AG08395 (cell line): ENCODE data around the gene CAMLG.
A peak's percentile ranks its signal among the peaks of the same experiment; 100 is the strongest.
"Not testable (repeated sequence)": the region's sequence is repeated elsewhere in the genome, so short reads cannot be mapped to it uniquely, and the experiment has no call there.

Experiments
- DNase-seq: peaks from one replicate; pipeline ENCODE4 v3.0.0; 2012; ENCODE audit warnings: mixed read lengths, low spot score

Gene CAMLG

DNA sequence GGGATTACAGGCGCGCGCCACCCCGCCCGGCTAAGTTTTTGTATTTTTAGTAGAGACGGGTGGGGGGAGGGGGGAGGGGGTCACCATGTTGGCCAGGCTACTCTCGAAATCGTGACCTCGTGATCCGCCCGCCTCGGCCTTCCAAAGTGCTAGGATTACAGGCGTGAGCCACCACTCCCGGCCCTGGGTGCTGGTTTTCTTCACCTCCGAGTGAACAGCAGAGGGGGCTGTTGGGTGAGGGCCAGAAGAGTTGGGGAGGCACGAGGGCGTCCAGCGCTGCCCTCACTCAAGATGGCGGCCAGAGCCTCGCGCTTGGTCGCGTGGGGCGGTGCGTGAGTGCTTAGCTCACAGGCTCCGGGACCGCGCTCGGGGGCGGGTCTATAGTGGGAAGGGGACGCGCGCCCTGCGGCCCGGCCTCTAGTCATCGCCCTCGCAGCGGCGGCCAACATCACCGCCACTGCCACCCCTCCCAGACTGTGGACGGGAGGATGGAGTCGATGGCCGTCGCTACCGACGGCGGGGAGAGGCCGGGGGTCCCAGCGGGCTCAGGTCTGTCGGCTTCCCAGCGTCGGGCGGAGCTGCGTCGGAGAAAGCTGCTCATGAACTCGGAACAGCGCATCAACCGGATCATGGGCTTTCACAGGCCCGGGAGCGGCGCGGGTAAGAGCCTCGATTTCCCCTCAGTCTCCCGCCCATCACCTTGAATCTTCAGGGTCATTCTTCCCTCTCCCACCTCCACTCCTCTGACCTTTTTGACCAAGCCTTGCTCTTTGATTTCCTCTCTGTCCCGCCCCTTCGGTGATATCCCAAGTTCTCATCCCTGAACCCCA lies at the start of gene CAMLG:
TSS of gene CAMLG (plus strand) at position 416 of the 830 bp plus-strand sequence. CDS start at position 489, 73 bp downstream.
- DNase-seq, result peak; percentile 95

DNA sequence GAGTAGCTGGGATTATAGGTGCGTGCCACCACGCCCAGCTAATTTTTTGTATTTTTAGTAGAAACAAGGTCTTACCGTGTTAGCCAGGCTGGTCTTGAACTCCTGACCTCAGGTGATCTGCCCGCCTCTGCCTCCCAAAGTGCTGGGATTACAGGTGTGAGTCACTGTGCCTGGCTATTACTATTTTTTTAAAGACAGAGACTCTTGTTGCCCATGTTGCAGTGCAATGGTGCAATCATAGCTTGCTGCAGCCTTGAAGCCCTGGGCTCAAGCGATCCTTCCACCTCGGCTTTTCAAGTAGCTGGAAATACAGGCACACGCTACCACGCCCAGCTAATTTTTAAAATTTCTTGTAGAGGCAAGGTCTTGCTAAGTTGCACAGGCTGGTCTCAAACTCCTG lies 48.2 kb upstream of the CAMLG start:
- not testable (repeated sequence) for DNase-seq

DNA sequence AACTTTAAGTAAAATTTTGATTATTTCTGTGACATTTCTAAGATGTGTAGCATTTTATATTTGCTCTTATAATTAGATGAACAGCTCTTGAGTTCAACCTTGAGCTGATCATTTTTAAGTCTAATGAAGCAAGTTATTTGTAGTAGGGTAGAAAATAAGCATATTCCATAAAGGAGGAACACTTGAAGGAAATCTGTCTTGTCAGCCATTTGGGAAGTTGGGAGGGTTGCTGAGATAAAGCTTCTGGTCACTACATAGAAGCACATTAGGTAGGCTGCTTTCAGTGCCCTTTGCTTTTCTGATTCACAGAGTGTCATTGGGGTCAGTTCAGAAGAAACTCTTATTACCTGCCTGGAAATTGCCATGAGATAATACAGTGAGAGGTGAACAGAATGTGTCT lies 45.6 kb upstream of the CAMLG start:
- no peak for DNase-seq

DNA sequence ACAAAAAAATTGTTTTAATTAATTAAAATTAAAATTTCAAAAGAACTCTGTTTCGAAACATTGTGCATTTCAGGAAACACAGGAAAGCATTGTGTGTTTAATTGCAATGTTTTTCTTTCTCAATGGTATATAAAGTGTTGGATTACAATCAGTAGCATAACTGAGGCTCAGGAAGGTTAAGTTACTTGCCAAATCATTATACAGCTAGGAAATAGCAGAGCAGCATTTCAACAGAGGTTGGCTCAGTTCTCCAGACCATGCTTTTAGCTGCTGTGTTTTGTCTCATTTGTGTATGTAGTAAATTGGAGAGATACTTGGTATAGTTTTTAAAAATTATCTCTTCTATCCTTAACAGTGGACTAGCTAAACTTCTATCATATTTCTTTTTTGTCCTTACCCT lies 30.0 kb upstream of the CAMLG start:
- no peak for DNase-seq

DNA sequence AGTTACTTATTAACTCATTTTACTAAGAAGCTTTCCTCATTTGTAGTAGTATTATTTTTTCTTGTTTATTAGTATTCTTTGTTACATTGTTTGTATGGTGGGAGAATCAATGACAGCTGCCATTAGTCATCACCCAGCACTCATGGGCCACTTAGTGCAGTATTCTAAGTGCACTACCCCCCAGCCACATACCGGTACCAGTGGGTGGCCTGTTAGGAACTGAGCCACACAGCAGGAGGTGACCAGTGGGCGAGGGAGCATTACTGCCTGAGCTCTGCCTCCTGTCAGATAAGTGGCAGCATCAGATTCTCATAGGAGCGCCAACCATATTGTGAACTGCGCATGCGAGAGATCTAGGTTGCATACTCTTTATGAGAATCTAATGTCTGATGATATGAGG lies 24.2 kb upstream of the CAMLG start:
- no peak for DNase-seq

DNA sequence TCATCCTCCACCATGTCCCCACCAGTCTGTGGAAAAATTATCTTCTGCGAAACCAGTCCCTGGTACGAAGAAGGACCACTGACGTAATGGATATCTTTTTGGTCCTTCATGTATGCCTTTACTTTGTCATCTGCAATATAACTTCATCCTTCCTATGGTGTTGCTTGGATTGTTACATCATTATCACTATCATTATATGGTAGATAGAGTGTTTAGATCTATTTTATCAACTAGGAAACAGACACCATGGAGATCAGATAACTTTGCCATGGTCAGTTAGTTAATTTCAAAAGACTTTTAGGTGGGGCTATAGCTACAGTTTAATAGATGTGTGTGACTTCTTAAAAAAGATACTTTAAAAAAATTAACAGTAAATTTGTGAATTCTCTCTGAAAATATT lies 23.8 kb upstream of the CAMLG start:
- DNase-seq, result no peak

DNA sequence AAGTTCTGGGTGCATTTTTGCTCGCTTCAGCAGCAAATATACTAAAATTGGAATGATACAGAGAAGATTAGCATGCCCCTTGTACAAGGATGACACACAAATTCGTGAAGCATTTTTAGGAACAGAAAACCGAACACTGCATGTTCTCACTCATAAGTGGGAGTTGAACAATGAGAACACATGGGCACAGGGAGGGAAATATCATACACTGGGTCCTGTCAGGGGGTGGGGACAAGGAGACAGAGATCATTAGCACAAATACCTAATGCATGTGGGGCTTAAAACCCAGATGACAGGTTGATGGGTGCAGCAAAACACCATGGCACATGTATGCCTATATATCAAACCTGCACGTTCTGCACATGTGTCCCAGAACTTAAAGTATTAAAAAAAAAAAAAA lies 22.9 kb upstream of the CAMLG start:
- DNase-seq, result not testable (repeated sequence)

DNA sequence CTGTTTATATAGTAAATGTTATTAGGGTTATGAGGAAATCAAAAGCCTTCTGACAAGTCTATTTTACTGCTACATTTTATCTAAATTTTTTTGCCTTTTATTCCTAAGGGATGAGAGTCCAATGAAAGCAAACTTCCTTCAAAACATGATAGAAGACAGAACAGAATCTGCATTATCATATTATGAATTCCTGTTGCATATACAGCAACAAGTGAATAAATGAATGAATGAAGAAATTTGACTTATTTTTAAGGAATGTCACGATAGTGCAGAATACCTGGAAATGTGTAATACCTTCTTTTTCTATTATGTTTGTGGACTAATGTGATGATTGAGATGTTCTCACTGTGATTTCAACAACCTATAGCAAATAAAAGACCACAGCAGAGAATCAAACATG lies 13.5 kb upstream of the CAMLG start:
- no peak for DNase-seq

DNA sequence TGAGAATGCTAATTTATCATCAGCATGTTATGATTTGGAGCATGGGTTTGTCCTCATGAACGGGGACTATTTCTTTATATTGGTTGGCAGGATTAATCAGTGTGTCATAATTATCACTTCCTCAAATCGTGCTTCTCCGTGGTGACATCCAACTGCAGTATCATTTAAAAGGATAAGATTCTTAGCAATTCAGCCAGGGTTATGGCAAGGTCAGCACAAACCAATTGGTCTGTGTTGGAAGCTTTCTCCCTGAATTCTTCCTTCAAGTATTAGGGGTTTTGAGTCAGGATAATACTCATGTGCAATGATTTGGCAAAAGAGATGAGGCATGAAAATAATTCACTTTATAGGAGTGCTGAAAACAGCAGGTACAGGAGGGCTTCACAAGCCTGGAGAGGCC lies 5.5 kb upstream of the CAMLG start:
- DNase-seq, result no peak

DNA sequence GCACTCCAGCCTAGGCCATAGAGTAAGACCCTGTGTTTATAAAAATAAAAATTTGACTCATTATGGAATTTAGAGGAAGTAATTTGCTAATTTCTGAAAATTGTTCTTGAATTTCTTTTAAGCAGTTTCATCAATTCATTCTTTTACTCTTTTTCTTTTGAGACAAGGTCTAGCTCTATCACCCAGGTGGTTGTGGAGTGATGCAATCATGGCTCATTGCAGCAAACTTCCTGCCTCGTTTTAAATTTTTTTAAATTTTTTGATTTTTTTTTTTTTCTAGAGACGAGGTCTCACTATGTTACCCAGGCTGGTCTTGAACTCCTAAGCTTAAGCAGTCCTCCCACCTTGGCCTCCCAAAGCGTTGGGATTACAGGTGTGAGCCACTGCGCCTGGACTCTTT lies 3.1 kb upstream of the CAMLG start:
- no peak for DNase-seq

DNA sequence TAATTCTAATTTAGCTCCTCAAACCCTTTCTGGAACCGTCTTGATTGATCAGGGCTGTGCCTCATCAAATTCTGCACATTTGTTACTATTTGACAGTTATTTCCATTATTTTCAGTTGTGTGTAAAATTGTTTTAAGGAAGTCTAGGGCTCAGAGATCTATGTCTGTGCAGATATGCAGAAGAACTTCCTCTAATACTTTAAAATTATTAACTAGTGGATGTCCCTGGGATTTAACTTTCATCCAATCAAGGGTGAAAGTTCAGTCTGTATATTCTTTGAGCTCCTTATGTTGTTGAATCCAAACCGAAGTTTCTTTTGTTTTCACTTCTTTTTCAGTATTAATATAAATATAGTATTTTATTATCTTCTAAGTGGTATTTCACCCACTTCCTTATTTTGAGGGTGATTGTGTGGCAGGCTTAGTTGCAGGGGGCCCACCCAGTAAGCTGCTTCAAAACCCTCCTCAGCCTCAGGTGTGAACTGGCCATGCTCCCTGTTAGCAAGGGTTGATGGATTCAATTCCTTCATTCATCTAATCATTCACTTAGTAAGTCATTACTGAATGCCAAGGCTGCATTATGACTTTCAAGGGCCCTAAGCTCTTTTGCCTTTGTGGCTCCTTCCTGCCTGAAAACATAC lies 2.1 kb upstream of the CAMLG start:
- DNase-seq, result no peak

DNA sequence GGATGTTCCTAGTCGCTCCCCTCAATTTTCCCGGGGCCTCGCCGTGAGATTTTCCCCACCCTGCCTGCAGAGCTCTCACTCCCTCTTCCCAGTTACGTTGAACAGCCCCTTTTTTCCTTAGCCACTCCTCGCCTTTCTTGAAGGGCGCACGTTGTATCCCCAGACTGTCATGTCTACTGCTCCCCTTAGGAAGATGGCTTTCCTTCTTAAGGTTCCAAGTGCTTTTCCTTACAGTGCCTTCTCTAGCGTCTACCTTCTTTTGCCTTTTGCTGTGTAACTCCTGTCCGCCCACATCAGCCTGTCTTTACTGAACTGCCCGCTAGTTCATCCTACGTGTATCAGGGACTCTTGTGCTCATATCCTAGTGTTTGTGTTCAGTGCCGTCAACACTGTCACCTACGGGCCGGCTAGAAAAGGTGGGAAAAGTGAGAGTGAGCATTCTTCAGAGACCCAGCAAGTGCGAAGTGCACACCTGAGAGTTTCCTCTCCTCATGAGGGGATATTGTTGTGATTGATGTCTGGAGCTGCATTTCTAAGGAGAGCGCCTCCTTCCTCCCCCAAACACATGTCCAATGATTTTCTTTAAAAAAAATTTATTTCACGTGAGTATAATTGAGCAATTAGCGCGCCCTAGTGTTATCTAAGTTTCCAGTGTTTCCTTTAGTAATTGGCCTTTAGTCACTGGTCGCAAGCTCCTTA lies 764 bp downstream of the CAMLG start:
- DNase-seq, result peak; percentile 44

DNA sequence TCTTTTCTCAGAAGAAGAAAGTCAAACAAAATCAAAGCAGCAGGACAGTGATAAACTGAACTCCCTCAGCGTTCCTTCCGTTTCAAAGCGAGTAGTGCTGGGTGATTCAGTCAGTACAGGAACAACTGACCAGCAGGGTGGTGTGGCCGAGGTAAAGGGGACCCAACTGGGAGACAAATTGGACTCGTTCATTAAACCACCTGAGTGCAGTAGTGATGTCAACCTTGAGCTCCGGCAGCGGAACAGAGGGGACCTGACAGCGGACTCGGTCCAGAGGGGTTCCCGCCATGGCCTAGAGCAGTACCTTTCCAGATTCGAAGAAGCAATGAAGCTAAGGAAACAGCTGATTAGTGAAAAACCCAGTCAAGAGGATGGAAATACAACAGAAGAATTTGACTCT lies 2.7 kb downstream of the CAMLG start:
- no peak for DNase-seq

DNA sequence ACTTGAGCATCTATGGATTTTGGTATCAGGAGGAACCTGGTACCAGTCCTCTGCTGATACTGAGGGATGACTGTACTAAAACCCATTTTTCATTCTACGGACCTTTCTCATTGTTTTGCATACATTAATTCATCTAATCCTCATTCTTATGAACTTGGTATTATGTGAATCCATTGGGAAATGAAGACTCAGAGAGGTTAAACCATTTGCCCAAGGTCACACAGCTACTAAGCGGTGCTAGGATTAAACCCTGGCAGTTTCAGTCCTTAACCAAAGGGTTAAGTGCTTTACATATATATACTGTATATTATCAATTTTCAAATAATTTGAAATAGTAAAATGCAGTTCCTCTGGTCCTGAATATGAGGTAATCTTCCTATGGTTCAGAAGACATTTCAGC lies 3.8 kb downstream of the CAMLG start:
- DNase-seq, result no peak

DNA sequence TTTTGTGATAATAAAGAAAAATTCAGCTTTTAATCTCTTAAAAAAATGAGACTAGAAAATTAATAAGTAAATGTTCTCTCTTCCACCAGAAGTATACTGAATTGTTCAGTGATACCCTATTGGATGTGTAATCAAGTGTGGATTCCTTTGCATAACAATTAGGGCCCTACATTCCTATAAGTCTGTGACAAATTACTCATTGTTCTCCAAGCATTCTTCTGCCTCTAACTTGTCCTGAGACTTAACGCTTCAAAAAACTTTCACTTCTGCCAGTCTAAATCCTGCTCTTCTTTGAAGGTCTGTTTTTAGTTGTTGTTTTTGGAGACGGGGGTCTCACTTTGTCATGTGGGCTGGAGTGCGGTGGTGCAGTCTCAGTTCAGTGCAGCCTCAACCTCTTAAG lies 11.1 kb downstream of the CAMLG start:
- DNase-seq, result no peak

DNA sequence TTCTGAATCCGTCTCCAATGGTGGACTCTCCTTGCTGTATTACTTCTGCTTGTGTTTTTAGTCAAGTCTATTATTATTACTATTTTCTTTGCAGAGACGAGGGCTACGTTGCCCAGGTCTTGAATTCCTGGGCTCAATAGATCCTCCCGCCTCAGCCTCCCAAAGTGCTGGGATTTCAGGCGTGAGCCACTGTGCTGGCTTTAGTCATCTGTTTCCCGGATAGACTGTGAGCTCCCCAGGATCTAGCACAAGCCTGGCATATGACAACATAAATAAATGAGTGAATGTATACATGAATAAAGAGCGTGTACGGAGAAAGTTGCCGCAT lies 19.8 kb downstream of the CAMLG start:
- no peak for DNase-seq

DNA sequence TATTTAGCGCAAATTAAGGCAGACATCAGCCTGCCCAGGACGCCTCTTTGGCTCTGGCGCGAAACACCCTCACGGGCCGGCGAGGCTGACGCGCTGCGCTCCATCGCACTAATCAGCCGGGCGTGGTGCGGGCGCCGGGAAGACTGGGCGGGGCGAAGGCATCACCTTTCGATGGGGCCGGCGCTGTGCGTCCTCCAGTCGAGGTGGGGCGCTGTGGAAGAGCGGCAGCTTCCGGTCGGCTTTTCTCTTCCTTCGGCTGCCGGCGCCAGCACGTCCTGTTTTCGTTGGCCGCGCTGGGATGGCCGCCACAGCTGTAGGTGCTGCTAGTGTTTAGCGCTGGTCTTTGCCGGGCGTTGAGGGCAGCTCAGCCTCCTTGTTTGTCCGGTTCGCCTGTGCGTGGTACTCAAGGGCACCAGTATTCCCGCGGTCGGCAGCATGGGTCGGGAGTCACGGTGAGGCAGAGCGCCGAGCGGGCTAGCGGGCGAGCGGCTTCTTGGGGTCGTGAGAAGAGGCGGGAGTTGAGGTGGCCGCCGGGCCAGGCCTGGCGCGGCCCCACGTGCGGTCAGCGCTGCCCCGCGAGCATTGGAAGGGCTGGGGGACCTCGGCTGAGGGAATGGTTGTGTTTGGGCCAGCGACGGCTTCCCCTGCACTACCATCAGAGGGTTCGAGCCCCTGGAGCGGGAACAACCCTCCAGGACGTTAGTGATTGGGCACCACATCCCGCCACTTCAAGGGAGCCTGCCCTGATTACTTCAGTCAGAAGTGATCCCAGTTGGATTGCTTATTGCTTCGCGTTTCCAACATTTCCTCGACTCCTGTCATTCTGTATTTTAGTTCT lies 20.4 kb downstream of the CAMLG start, which contains the start of gene DDX46:
TSS of gene DDX46 (plus strand) at position 276 of the 838 bp plus-strand sequence. CDS start at position 436, 160 bp downstream.
- DNase-seq, result peak; percentile 96

DNA sequence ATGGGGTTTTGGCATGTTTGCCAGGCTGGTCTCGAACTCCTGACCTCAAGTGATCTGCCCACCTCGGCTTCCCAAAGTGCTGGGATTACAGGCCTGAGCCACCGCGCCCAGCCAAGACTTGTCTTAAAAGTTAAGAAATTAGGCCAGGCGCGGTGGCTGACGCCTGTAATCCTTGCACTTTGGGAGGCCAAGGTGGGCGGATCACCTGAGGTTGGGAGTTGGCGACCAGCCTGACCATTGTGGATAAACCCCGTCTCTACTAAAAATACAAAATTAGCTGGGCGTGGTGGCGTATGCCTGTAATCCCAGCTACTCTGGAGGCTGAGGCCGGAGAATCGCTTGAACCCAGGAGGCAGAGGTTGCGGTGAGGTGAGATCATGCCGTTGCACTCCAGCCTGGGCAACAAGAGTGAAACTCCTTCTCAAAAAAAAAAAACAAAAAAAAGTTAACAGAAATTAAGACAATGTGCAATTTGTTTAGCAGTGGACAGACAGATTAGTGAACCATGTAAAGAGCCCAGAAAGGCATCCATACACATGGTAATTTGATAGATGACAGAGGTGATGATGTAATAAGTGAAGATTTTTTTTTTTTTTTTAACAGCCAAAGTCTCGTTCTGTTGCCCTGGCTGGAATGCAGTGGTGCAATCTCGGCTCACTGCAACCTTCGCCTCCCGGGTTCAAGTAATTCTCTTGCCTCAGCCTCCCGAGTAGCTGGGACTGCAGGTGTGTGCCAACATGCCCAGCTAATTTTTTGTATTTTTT lies 29.4 kb downstream of the CAMLG start:
- DNase-seq, result not testable (repeated sequence)

DNA sequence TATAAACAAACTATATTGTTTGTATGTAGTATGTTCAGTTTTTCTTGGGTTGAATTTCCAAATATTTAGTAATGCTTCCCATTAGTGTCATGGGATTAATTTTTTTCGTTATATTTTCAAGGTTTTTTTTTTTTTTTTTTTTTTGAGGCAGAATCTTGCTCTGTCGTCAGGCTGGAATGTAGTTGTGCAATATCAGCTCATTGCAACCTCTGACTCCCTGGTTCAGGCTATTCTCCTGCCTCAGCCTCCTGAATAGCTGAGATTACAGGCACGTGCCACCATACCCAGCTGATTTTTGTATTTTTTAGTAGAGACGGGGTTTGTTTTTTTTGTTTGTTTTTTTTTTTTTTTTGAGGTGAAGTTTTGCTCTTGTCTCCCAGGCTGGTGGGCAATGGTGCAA lies 30.9 kb downstream of the CAMLG start:
- no peak for DNase-seq

DNA sequence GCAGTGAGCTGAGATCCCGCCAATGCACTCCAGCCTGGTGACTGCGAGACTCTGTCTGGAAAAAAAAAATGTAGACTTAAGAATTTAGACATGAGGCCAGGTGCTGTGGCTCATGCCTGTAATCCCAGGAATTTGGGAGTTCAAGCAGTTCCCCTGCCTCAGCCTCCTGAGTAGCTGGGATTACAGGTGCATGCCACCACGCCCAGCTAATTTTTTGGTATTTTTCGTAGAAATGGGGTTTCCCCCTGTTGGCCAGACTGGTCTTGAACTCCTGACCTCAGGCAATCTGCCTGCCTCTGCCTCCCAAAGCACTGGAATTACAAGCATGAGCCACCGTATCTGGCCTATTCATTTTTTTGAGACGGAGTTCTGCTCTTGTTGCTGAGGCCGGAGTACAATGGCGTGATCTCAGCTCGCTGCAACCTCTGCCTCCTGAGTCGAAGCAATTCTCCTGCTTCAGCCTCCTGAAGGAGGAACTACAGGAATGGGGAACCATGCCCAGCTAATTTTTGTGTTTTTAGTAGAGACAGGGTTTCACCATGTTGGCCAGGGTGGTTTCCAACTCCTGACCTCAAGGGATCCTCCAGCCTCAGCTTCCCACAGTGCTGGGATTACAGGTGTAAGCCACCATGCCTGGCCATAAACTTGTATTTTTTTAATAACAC lies 34.2 kb downstream of the CAMLG start:
- no peak for DNase-seq

DNA sequence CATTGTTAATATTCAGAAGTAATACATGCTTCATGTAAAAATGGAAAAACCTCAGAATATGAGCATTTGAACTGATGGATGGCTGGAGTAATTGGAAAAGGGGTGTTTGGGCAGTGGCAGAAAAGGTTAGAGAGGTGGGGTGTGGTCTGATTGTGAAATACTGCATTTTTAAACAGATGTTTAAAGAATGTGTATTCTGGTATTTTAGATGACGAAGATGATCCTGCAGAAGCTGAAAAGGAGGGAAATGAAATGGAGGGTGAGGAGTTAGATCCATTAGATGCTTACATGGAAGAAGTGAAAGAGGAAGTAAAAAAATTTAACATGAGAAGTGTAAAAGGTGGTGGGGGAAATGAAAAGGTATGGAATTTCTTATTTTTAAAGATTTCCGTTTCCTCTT lies 39.0 kb downstream of the CAMLG start:
- no peak for DNase-seq
